Neural cell (in vitro differentiated cells): ENCODE measurements around the gene PARD6G.

Experiments
- CTCF ChIP-seq: fragments of 450-650 bp; IDR thresholded peaks from 2 replicates; pipeline ENCODE4 v1.5.1; 2014; ENCODE audit warnings: antibody characterized with exemption, mild to moderate bottlenecking, moderate library complexity; ENCODE audit not compliant: poor library complexity, severe bottlenecking
- EZH2 ChIP-seq: fragments of 200-600, 300-800 bp; shearing (Covaris generic), sonication (generic); IDR thresholded peaks from 2 replicates; pipeline ENCODE4 v1.6.1; 2014; ENCODE audit warnings: antibody characterized with exemption, low read length, borderline replicate concordance, mild to moderate bottlenecking; ENCODE audit not compliant: insufficient read depth, poor library complexity, severe bottlenecking
- MXI1 ChIP-seq: fragments of 450-650 bp; conservative IDR thresholded peaks from 2 replicates; pipeline ENCODE4 v1.6.1; 2014; ENCODE audit warnings: antibody characterized with exemption, mild to moderate bottlenecking; ENCODE audit not compliant: poor library complexity, severe bottlenecking
- POLR2AphosphoS5 ChIP-seq: IDR thresholded peaks from 2 replicates; pipeline ENCODE4 v1.6.1; 2012
- RAD21 ChIP-seq: fragments of 450-650 bp; conservative IDR thresholded peaks from 2 replicates; pipeline ENCODE4 v1.6.1; 2014; ENCODE audit warnings: antibody characterized with exemption, mild to moderate bottlenecking, moderate library complexity
- REST ChIP-seq: IDR thresholded peaks from 2 replicates; pipeline ENCODE4 v1.6.1; 2012; ENCODE audit warnings: borderline replicate concordance

GRCh38 chr18:80107426-80107825 lies 139.9 kb downstream of the PARD6G start:
- TF ChIP-seq CTCF = no peak
- no peak for TF ChIP-seq EZH2
- no peak for TF ChIP-seq POLR2AphosphoS5
- TF ChIP-seq RAD21 = no peak
- TF ChIP-seq REST = no peak
- no peak for TF ChIP-seq MXI1
